Activated CD4-positive, alpha-beta T cell treated with anti-CD3 and anti-CD28 coated beads for 4 hours (primary cell): ENCODE data around the gene UBTF.
"Not testable (repeated sequence)": the region's sequence is repeated elsewhere in the genome, so short reads cannot be mapped to it uniquely, and the experiment has no call there.

Experiments
- DNase-seq, 2 donors: peaks; one replicate each; pipeline ENCODE4 v3.0.0-alpha.2; 2020

Gene UBTF

DNA sequence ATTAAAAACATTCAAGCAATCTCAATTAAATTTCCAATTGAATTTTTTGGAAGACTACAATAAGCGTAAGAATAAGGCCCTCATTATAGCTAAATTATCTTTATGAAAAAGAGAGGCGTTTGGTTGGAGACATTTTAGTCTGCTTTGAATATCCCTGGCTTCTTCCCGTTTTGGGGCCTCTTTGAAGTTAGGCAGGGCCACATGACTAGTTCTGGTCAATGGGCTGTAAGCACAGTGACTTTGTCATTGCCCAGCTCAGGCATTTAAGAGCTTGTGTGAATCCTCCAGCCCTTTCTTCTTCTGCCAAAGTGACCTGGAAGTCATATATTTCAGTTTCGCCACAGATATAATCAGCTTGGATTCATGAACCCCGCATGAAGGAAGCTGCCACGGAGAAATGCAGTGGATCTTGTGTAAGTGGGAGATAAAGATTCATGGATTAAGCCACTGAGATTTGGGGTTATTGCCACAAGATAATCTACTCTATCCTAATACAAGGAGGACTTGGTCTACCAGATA lies 21.7 kb upstream of the UBTF start:
- no peak for DNase-seq

DNA sequence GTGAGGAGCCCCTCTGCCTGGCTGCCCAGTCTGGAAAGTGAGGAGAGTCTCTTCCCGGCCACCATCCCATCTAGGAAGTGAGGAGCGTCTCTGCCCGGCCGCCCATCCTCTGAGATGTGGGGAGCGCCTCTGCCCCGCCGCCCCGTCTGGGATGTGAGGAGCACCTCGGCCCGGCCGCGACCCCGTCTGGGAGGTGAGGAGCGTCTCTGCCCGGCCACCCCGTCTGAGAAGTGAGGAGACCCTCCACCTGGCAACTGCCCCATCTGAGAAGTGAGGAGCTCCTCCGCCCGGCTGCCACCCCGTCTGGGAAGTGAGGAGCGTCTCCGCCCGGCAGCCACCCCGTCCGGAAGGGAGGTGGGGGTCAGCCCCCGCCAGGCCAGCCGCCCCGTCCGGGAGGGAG lies 18.4 kb upstream of the UBTF start:
- DNase-seq, result not testable (repeated sequence)

DNA sequence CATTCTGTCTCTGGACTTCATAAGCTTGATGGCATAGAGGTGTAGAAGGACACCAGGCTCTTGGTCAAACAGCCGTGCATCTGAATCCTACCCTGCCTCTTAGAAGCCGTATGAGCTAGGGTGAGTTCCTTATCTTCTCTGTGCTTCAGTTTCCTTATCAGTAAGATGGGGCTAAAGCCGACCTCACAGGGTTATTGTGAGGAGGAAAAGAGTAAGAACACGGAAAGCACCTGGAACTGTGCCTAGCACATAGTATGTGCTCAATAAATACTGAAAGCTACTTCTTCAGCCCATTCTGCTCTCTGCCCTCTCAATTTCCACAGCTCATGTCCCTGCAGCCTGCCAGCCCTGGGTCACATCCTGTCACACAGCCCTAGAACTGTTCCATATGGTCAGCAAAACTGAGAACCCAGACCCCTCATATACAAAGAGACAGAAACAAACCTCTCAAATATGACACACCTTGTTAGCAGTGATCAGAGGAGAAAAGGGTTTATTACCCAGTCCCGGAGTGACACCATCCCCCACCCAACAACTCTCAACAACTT lies 17.0 kb upstream of the UBTF start:
- DNase-seq, result no peak

DNA sequence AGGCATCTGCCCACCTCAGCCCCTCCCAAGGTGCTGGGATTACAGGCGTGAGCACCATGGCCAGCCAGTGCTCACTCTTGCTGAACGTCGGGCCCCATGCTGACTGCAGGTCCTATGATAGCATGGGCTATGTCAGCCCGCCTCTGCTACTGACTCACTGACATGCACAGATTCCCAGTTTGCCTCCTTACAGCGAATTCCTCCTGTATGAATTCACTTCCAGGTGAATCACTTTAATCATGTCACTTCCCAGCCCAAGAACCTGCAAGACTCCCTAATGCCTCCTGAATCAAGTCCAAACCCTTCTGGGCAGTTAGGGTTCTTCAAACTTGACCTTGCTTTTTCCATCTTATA lies 16.1 kb upstream of the UBTF start:
- no peak for DNase-seq

DNA sequence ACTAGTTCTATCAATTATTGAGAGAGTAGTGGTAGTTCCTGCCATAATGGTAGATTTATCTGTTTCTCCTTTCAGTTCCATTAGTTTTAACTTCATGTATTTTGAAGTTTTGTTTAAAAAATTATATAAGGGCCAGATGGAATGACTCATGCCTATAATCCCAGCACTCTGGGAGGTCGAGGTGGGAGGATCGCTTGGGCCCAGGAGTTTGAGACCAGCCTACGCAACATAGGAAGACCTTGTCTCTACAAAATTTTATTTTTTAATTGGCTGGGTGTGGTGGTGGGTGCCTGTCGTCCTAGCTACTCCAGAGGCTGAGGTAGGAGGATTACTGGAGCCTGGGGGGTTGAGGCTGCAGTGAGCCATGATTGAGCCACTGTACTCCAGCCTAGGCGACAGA lies 14.1 kb upstream of the UBTF start:
- DNase-seq, result no peak

DNA sequence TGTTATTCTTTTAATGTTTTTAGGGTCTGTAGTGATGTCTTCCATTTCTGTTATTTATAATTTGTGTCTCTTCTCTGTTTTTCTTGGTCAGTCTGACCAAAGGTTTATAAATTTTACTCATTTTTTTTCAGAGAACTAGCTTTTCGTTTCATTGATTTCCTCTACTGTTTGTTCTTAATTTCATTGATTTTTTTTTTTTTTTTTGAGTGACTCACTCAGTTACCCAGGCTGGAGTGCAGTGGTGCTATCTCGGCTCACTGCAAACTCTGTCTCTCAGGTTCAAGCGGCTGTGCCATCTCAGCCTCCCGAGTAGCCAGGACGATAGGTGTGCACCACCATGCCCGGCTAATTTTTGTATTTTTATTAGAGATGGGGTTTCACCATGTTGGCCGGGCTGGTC lies 12.6 kb upstream of the UBTF start:
- no peak for DNase-seq

DNA sequence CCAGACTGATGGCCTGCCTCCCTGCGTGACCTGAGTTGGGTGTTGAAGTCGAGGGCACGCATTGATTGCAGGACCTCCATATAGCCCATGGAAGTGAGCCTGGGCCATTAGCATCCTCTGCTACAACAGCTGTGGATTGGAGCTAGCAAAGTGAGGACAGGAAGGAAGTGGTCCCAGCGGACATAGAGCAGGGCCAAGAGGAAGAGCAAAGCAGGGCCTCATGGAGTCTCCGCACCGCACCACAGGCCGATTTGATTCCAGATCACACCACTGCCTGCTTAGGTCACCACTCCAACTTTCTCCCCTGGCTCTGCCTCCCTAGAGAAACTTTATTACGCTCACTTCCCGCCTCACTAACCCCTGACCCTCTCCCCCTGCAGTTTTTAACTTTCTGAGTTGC lies 10.7 kb upstream of the UBTF start:
- DNase-seq, result no peak

DNA sequence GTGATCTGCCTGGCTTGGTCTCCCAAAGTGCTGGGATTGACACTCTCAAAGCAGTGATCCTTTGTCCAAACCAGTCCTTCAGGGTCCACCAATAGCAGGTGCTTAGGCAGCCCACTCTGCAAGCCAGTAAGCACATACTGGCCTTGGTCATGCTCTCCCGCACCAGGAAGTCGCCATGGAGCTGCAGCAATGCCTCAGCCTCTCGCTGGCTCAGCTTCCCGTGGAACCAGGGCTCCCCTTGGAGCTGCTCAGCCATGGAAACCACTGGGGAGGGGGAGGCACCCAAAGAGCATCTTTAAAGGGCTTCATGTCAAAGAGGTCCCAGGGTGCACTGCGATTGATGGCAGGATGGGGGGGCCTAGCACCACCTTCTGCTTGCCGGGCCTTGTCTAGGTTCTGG lies 9.6 kb upstream of the UBTF start:
- DNase-seq, result no peak

DNA sequence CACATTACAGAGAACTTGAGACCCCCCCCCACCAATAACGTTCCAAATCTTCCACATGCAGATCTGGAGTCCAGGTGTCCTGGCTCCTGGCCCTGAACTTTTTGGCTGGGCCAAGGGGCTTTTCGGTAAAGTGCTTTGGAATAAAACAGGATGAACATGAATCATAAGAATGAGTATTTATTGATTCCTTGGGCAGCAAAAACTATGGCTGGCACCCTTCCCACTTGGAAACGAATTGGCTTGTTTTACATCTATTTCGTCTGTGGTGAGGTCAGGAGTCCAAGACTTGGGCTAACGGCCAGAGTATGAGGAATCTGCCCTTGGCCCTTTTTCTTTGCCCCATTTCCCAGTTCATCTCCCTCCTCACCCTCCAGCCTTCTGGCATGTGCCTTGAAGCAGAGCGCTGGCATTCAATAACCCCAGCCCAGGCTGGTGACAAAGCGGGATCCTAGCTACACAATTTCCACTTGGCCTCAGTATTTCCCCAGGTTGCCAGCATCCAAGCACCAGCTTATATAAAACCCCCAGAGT lies 4.1 kb upstream of the UBTF start:
- DNase-seq, result no peak

DNA sequence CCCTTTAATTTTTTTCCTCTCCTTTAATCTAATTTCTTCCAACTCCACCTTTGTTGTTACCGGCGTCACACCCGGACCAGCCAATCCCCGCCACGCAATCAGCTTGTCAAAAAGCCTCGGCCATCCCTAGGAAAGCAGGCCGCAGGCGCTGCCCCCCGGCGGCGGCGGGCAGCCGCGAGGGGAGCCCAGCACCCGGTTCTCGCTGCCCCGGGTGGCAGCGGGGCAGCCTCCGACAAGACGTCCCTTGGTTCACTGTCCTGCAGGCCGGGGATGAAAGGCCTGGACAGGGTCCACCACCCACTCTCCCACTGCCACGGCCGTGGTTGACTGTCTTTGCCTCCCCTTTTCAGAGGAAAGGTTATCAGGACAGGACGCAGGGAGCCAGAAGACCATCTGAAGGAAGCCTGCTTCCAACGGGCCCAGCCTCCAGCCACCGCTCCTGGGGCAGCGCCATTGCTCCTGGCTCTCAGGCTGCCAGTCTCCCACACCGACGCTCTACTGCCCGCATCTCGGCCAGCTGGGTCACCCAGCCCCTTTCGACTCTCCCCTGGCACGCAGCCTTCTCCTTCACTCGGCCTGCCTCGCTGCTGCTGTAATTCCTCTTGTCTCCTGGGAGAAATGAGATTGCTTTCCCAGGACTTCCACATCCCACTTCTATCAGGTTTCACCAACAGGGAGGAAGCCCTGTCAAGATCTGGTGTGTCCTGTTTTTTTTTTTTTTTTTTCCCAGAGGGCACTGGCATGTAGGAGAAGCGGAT lies 2.8 kb upstream of the UBTF start:
- DNase-seq, result peak in 1 of 2 donors; percentile 33

DNA sequence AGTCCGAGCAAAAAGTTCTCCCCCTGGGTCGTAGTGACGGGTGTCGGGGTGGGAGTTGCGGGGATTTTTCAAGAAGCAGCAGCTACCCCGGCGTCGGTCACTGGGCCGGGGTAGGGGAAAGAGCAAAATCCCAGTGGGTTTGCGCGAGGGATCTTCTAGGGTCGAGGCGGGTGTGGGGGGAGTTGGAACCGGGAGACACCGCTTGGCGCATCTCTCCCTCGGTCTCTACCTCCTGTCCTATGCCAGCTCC lies 2.3 kb upstream of the UBTF start:
- DNase-seq, result no peak

DNA sequence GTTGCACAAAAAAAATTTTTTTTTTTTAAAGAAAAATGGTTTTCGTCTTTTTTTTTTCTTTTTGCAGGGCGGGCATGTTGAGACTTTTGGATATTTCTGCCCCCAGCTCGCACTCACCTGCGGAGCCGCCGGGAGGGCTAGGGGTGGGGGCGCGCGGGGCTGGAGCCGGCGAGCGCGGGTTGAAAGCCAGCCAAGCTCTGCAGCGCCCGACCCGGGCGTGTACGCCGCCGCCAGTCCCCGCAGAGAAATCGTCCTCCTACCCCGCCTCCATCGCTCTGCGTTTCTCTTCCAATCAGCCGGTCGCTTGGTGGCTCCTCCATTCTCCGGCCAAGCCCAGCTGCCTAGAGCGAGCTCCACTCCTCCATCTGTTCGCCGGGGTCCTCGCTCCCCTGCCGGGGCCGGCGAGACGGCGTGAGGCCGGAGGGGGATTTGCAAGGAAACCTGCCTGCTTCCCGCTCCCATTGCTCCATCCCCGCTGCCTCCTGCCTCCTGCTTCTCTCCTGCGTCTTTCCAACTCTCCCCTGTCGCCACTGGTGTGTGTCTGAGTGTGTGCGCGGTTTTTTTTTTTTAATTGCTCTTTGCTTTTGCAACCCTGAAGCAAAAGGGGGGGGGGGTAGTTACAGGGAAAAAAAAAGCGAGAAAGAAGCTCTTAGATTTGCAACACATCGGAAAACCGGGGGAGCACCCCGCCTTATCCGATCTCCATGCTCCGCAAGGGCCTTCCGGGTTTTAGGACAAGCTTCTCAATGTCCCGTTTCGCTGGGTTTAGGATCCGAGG lies 1.8 kb upstream of the UBTF start:
- DNase-seq, result peak; percentile 52 to 54

DNA sequence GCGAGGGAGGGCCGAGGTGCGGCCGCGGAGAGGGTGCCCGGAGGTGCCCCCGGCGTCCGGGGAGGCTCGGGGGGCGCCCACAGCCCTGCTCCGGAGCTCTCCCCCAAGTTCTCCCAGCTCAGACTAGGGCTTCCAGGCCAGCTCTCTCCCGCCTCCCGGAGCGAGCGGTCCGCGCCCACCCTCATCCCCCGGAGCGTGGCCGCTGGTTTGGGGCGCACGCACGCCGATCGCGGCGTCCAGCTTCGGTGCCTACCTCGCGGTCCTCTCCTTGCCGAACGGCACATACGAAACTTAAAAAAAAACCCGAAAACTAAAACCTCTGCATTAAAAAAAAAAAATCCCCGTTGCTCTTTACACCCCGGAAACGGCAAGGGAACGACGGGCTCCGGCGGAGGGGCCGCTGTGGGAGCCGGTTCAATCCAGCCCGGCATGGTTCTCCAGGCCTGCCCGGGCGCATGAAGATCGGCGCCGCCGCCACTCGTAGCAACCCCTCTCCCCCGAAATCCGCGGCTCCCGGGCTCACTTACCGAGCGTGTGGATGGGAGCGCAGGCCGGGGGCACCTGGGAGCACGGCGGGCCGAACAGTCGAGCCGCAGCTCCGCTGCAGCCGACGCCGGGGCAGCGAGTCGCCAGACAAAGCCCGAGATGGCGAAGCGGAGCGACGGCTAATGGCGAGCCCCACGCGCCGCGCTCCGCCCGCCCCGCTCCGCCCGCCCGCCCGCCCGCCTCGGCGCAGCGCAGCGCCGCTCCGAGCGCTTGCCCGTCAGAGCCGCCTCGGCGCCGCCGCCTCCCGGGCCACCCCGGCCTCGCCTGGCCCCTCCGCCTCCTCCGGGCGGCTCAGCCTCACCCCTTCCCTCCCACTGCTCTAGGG lies 973 bp upstream of the UBTF start:
- peak; percentile 48 to 57 for DNase-seq

DNA sequence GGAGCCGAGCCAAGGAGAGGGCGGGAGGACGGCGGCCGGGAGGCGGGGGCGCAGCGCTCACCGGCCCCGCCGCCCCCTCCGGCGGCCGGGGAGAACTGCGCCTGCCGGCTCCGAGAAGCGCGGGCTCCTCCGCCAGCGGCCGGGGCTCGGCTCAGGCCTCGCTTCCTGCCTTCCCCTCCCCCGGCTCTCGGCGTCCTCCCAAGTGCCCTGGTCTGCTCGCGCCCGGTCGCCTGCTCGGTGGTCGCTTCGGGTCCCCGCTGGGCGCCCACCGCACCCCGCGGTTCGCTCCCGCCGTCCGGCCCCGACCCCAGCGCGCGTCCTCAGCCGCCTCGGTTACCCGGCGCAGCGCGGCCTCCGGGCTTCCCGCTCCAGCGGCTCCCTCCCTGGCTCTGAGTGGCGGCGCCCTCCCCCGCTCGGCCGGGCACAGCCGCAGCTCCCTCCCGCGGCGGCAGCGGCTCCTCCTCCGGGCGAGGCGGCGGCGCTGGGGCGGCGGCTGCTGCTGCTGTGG lies 313 bp downstream of the UBTF start:
- peak; percentile 62 to 69 for DNase-seq

DNA sequence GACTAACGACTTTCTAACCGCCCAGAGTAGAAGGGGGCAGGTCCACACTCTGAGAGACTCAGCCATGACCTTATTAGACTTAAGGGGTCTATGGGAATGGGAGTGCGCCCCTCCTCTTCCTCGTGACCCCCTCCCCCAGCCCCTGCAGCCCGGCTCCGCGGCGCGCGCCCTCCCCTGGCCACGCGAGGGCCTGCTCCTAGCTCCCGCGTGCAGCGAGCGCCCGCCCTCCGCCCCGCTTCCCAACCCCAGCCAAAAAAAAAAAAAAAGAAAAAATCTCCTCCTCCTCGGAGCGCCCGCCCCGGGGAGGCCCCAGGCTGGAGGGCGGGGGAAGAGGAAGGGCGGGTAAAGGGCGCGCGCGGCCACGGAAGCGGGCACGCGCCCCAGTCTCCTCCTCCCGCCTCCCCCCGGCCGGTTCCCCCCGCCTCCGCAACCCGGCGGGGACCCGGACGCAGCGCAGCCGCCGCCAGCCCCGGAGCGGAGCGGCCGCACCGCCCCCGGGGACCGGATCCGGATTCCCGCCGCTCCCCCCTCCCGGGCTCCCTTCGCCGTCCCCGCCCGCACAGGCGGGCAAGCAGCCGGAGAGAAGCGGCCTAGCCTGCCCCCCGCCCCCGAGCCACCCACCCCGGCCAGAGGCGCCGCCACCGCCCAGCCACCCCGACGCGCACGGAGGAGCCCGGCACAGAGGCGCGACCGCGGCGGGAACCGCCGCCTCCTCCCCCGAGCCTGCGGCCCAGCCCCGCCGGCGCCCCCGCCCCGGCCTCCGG lies 949 bp downstream of the UBTF start:
- peak; percentile 86 to 90 for DNase-seq

DNA sequence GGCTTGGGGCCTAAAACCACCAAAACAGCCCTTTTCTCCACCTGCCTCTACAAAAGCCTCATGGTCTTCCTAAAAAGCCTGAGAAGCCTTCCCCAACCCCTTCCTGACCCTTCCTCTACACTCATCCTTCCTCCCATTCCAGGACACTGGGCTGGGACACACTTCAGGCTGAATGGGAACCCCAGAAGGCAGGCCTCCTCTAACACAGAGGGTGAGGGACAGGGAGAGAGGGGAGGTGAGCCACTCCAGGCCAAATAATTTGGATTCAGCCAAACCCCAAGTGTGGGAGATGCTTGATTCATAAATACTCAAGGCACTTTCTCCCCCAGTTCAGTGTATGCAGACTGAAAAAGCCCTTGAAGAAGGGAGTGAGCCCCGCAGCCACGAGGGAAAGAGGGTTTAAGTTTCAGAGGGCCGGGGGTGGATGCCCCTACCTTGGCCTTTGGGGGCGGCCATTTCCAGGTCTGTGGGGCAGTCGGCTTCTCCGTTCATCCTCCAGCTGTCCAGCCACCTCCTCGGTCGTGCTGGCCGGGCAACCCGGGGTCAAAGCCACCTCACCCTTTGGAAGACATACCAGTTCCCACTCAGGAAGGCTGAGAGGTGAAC lies 1.6 kb downstream of the UBTF start:
- no peak for DNase-seq

DNA sequence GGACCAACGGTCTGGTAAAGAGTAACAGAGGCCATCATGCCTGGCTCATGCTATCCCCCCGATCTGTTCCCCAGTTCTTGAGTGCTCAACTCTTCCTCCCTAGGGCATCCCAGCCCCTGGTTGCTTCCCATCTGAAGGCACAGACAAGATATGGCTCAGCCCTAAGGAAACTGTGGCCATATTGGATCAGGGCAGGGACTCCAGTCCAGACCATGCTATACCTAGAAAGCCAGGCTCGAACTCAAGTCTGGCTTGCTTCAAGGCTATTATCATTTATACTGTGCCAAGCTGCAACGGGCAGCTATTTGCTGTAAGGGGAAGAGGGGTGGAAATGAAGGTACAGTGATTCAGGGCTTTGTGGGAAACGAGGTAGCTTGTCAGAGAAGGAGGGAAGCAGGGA lies 2.8 kb downstream of the UBTF start:
- no peak for DNase-seq

DNA sequence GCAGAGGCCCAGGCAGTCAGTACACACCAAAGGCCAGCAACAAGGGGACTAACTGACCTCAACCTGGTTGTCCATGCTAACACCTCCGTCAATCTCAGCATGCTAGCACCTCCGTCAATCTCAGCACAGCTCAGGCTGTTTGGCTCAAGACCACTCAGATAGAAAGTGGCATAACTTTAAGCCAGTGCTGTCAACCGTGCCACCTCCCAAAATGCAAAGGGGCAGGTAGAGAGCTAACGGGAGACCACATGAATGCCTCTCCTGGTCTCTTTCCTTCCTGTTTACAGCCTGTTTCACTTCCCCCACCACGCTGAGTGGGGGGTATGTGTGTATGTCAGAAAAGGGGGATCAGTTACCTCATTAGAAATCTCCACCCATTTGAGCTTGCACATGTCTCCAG lies 3.3 kb downstream of the UBTF start:
- DNase-seq, result no peak

DNA sequence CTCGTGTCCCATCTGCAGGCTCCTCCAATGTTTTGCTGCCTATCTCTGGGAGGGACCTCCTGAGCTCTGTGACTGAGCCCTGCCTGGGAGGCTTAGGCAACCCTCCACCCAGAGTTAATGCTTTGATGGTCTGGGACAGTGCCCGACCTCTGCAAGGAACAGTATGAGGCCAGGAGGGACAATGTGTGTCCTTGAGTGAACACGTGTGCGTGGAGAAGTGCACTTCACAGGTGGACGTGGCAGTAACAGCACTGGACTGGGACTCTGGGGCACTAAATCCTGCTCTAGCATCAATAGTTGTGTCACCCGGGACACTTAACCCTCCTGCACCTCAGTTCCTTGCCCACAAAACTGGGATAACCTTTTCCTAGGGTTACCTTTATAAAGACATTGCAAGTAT lies 4.6 kb downstream of the UBTF start:
- DNase-seq, result no peak

DNA sequence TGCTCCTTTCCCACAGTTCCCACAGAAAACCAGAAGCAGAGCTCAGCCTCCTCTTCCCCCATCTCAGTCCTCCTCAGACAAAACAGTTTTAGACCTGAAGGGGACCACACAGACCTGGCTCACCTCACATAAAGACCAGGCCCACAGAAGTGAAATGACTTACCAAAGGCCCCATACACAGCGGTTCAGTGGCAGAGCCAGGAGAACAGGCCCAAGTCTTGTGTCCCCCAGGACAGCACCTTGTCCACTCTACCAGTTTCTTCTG lies 5.3 kb downstream of the UBTF start:
- DNase-seq, result no peak

DNA sequence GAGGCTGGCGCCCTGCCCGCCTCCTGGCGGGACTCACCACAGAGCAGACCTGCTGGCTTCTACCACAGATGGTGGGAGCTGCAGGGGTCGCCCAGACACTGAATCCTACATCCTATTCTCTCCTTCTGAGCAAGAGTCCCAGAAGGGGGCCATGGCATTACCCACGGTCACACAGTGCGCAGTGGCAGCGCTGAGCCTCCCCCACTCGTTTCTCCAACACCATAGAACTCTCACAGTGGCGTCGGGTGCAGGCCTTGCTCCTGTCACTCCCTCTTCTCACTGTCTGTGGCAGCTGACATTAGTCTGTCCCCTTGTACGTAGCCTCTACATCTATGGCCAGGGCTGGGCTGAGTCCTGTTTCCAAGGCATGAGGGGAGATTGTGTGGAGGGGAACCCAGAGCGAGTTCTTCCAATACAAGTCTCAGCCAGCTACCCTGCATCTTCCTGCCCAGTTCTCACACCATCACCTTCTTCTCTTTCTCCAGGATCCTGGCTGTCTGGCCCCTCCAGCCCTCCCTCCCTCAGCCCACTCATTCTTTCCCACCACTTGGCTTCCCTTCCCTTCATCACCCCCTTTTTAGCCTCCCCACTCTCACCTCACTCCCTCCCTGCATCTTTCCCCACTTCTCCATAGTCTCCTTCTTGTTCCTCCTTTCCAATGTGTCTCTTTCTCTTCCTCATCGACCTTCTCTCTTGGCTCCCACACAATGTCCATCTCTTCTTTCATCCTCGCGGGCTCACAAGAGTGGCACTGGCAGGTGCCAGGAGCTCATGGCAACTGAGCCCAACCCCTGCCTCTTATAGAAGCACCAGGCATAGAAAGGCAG lies 5.9 kb downstream of the UBTF start:
- DNase-seq, result no peak
